Measurements from ENCODE around the gene IL12RB2.

DNA sequence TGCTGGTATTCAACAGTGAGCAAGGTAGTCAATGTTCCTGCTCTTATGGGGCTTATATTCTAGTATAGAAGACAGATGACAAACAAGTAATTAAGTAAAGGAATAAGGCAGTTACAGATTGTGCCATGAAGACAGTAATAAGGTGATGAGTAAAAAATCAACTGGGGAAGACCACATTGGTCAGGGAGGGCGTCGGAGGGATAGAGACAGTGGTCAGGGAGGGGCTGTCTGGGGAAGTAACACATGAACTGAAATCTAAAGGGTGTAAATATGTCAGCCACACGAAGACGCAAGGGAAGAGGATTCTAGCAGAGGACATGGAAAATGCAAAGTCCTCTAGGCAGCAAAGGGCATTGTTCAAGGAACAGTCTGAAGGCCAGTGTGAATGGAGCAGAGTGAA lies 10.1 kb downstream of the IL12RB2 start:
- TF ChIP-seq, protein P1, sequence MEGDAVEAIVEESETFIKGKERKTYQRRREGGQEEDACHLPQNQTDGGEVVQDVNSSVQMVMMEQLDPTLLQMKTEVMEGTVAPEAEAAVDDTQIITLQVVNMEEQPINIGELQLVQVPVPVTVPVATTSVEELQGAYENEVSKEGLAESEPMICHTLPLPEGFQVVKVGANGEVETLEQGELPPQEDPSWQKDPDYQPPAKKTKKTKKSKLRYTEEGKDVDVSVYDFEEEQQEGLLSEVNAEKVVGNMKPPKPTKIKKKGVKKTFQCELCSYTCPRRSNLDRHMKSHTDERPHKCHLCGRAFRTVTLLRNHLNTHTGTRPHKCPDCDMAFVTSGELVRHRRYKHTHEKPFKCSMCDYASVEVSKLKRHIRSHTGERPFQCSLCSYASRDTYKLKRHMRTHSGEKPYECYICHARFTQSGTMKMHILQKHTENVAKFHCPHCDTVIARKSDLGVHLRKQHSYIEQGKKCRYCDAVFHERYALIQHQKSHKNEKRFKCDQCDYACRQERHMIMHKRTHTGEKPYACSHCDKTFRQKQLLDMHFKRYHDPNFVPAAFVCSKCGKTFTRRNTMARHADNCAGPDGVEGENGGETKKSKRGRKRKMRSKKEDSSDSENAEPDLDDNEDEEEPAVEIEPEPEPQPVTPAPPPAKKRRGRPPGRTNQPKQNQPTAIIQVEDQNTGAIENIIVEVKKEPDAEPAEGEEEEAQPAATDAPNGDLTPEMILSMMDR (conservative IDR thresholded peaks at IDR 0.05 in 1 of 2, IDR thresholded peaks at IDR 0.05 in 1 of 2; ENCODE audit: low read depth in 1 of 2, low read length in 2 of 2) = no peak
- TF ChIP-seq EZH2 (IDR thresholded peaks at IDR 0.05; ENCODE audit: low read length, missing control alignments) = no peak
